ENCODE data around the gene DAB2IP.

DAB2IP gene

GRCh38 chr9:121654499-121655140 is 3.2 kb downstream of the DAB2IP start:
- H3K9me2 ChIP-seq (ENCODE audit: low read depth, low read length), result no peaks in the 10 kb centered on the region
- TF ChIP-seq EZH2 (IDR thresholded peaks at IDR 0.05; ENCODE audit: borderline replicate concordance, low read length), result no peak
- TF ChIP-seq, protein P1, sequence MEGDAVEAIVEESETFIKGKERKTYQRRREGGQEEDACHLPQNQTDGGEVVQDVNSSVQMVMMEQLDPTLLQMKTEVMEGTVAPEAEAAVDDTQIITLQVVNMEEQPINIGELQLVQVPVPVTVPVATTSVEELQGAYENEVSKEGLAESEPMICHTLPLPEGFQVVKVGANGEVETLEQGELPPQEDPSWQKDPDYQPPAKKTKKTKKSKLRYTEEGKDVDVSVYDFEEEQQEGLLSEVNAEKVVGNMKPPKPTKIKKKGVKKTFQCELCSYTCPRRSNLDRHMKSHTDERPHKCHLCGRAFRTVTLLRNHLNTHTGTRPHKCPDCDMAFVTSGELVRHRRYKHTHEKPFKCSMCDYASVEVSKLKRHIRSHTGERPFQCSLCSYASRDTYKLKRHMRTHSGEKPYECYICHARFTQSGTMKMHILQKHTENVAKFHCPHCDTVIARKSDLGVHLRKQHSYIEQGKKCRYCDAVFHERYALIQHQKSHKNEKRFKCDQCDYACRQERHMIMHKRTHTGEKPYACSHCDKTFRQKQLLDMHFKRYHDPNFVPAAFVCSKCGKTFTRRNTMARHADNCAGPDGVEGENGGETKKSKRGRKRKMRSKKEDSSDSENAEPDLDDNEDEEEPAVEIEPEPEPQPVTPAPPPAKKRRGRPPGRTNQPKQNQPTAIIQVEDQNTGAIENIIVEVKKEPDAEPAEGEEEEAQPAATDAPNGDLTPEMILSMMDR (IDR thresholded peaks at IDR 0.05; ENCODE audit: low read length), result no peak
- H3K4me1 ChIP-seq (ENCODE audit: insufficient read depth, low read length, severe bottlenecking), result peaks cover 6% of the 10 kb centered on the region
- H3K36me3 ChIP-seq (ENCODE audit: insufficient read depth, low read length), result no peaks in the 10 kb centered on the region
- no peaks in the 10 kb centered on the region for H3F3A ChIP-seq (ENCODE audit: insufficient read depth, low read length)
- H3K4me2 ChIP-seq (ENCODE audit: low read length), result no peak overlapping the region
- no peak overlapping the region for H3K27ac ChIP-seq (ENCODE audit: low read depth, low read length, poor library complexity, severe bottlenecking)
- H3K27me3 ChIP-seq (ENCODE audit: insufficient read depth, low read length), result peaks cover 17% of the 10 kb centered on the region
- H3K9ac ChIP-seq (ENCODE audit: low read length), result no peak overlapping the region
- H2AFZ ChIP-seq (ENCODE audit: low read length), result no peak overlapping the region
- no peaks in the 10 kb centered on the region for H3K79me2 ChIP-seq (ENCODE audit: insufficient read depth, low read length)
- H3K9me3 ChIP-seq (ENCODE audit: low read length), result no peaks in the 10 kb centered on the region
- H3K4me3 ChIP-seq (ENCODE audit: low read depth, low read length, poor library complexity, severe bottlenecking), result no peak overlapping the region
- no peaks in the 10 kb centered on the region for H4K20me1 ChIP-seq (ENCODE audit: insufficient read depth, low read length)

DNA sequence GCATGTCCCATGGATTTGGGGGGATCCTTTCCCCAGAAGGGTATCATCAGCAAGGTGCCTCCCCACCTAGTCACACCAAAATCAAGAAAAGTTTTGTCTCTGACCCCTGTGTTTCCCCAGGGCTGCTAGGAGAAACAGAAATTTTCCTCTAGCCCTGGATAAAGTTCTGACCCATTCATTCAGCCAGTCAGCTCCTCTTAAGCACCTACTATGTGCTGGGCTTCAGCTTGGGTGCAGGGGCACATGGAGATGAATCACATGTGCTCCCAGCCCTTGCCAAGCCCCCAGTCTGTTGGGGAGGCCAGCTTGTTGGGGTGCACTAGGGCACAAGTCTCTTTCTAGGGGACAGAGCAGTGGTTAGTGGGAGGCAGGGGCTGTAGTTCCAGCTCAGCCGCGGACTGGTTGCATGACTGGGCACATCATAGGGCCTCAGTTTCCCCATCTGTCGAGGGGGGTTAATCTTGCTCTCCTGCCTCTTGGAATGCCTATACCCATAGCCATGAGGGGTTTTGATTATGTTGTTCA is 3.9 kb downstream of the DAB2IP start:
- no peaks in the 10 kb centered on the region for H3K79me2 ChIP-seq (ENCODE audit: insufficient read depth, low read length)
- H3K9me2 ChIP-seq (ENCODE audit: low read depth, low read length), result no peaks in the 10 kb centered on the region
- no peaks in the 10 kb centered on the region for H3K36me3 ChIP-seq (ENCODE audit: insufficient read depth, low read length)
- H3K4me1 ChIP-seq (ENCODE audit: insufficient read depth, low read length, severe bottlenecking), result peaks cover 6% of the 10 kb centered on the region
- no peak overlapping the region for H3K4me2 ChIP-seq (ENCODE audit: low read length)
- TF ChIP-seq, protein P1 (IDR thresholded peaks at IDR 0.05; ENCODE audit: low read length), result no peak
- no peak for TF ChIP-seq EZH2 (IDR thresholded peaks at IDR 0.05; ENCODE audit: borderline replicate concordance, low read length)
- H3K9me3 ChIP-seq (ENCODE audit: low read length), result no peaks in the 10 kb centered on the region
- no peak overlapping the region for H2AFZ ChIP-seq (ENCODE audit: low read length)
- no peak overlapping the region for H3K4me3 ChIP-seq (ENCODE audit: low read depth, low read length, poor library complexity, severe bottlenecking)
- H4K20me1 ChIP-seq (ENCODE audit: insufficient read depth, low read length), result no peaks in the 10 kb centered on the region
- H3F3A ChIP-seq (ENCODE audit: insufficient read depth, low read length), result no peaks in the 10 kb centered on the region
- H3K9ac ChIP-seq (ENCODE audit: low read length), result no peak overlapping the region
- H3K27me3 ChIP-seq (ENCODE audit: insufficient read depth, low read length), result peaks cover 17% of the 10 kb centered on the region
- no peak overlapping the region for H3K27ac ChIP-seq (ENCODE audit: low read depth, low read length, poor library complexity, severe bottlenecking)

- no peaks in the 10 kb centered on the region for H4K20me1 ChIP-seq (ENCODE audit: insufficient read depth, low read length)
- no peak overlapping the region for H3K4me3 ChIP-seq (ENCODE audit: low read depth, low read length, poor library complexity, severe bottlenecking)
- no peak for TF ChIP-seq EZH2 (IDR thresholded peaks at IDR 0.05; ENCODE audit: borderline replicate concordance, low read length)
- TF ChIP-seq, protein P1 (IDR thresholded peaks at IDR 0.05; ENCODE audit: low read length), result no peak
Observed at GRCh38 chr9:121656941-121657470, 5.6 kb downstream of the DAB2IP start.

More at GRCh38 chr9:121656941-121657470, 5.6 kb downstream of the DAB2IP start:
- H3K9ac ChIP-seq (ENCODE audit: low read length), result no peak overlapping the region
- no peak overlapping the region for H2AFZ ChIP-seq (ENCODE audit: low read length)
- no peaks in the 10 kb centered on the region for H3K9me2 ChIP-seq (ENCODE audit: low read depth, low read length)
- H3K36me3 ChIP-seq (ENCODE audit: insufficient read depth, low read length), result no peaks in the 10 kb centered on the region
- H3K27me3 ChIP-seq (ENCODE audit: insufficient read depth, low read length), result peaks cover 11% of the 10 kb centered on the region
- H3K9me3 ChIP-seq (ENCODE audit: low read length), result no peaks in the 10 kb centered on the region
- no peaks in the 10 kb centered on the region for H3F3A ChIP-seq (ENCODE audit: insufficient read depth, low read length)
- no peak overlapping the region for H3K27ac ChIP-seq (ENCODE audit: low read depth, low read length, poor library complexity, severe bottlenecking)
- H3K79me2 ChIP-seq (ENCODE audit: insufficient read depth, low read length), result no peaks in the 10 kb centered on the region
- no peak overlapping the region for H3K4me2 ChIP-seq (ENCODE audit: low read length)
- H3K4me1 ChIP-seq (ENCODE audit: insufficient read depth, low read length, severe bottlenecking), result peaks cover 1% of the 10 kb centered on the region

All from OCI-LY1 (cell line).